Mesothelial cell of epicardium (in vitro differentiated cells): ENCODE data around the gene C16orf78. TPM values are rescaled to one million over a fixed set of nuclear protein-coding genes. Genes with fewer than 3 reads are reported as not detected.

Experiments used
- DNase-seq, 2 experiments: peaks; one replicate each; pipeline ENCODE4 v3.0.0; 2021; ENCODE audit warnings: low spot score in 2 of 2; ENCODE audit not compliant: unreplicated experiment in 2 of 2
- H3K27ac Mint-ChIP-seq: 2 replicates; pipeline ENCODE4 v1.8.0; 2021; ENCODE audit warnings: mixed read lengths
- H3K27me3 Mint-ChIP-seq: 2 replicates; pipeline ENCODE4 v1.8.0; 2021; ENCODE audit warnings: low read depth, mixed read lengths
- H3K36me3 Mint-ChIP-seq: 2 replicates; pipeline ENCODE4 v1.8.0; 2021; ENCODE audit warnings: mixed read lengths
- H3K4me1 Mint-ChIP-seq: 2 replicates; pipeline ENCODE4 v1.8.0; 2021; ENCODE audit warnings: mixed read lengths
- H3K4me3 Mint-ChIP-seq: 2 replicates; pipeline ENCODE4 v1.8.0; 2021; ENCODE audit warnings: mild to moderate bottlenecking, moderate library complexity, mixed read lengths
- H3K9me3 Mint-ChIP-seq: 2 replicates; pipeline ENCODE4 v1.8.0; 2021; ENCODE audit warnings: mixed read lengths
- total RNA-seq: library from RNA; stranded (reverse); gene quantifications from 3 replicates; pipeline ENCODE4 v1.2.1, GENCODE V29; 2021
- TF ChIP-seq, protein P1 (sequence below): fragments of 200-600 bp; sonication (generic); IDR thresholded peaks from one replicate; pipeline ENCODE4 v1.5.0; 2021; ENCODE audit warnings: antibody characterized with exemption; ENCODE audit not compliant: unreplicated experiment

C16orf78 gene
- total RNA-seq, 1 donor from 2014 or later, result not detected

DNA sequence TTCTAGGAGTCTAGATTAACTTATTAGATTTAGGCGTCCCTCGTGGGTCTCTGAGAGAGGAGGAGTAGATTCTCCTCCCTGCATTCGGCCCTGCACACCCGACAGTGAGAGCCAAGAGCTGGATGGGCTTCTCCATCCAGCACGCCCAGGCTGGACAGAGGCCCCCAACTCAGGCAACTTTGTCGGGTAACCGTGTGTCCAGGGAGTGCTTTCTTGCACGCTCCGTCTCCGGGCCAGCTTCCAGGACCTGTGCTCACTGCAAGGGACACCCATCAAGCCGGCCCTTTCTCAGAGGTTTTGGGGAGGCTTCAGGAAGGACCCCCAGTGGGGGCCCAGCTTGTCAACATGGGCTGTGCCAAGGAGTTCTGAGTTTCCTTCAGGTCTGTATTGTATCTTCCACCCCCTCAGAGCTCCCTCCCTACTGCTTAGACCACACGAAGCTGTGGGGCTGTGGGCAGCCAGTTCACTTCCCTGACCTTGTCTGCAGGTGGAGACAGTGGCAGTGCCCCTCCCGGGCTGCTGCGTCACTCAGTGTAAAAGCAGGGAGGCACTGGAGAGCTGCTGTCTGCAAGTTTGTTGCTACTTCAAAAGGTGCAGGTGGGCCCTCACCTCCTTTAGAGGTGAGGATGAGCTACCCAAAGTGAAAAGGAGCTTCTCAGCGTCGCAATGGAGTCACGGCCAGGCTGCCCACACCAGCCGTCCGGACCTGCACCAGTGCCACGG lies 24.0 kb upstream of the C16orf78 start:
- Mint-ChIP-seq H3K4me1 (no peaks in the 10 kb centered on the region), H3K27ac (no peak overlapping the region), H3K27me3 (peaks cover 60% of the 10 kb centered on the region)

DNA sequence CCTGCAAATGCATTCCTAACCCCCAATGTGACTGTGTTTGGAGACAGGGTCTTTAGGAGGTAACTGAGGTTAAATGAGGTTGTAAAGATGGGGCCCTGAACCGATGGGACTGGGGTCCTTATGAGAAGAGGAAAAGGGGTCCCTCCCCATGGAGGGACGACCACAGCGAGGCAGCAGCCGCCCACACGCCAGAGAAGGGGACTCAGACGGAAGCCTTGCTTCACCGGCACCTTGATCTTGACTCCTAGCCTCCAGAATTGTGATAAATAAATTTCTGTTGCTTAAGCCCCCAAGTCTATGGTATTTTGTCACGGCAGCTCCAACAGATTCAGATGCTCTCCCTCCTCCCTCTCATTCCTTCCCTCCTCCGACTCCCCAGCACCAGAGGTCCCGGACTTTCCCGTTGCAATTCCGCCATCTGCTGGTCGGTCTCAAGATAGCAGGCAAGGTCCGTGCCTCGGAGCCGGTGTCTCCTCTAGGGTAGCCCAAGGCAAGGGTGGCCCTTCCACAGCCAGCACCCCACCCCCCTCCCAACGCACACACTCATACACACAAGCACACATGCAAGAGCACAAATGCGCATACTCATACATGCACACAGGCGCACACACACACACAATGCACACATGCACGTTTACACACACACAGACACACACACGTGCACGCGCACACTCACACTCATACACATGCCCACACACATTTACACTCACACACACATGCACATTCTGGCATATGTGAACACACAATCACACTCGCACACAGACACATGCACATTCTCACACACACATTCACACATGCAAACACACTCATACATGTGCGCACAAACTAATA lies 23.1 kb upstream of the C16orf78 start:
- H3K36me3 Mint-ChIP-seq, result no peaks in the 10 kb centered on the region
- peaks cover 61% of the 10 kb centered on the region for H3K27me3 Mint-ChIP-seq
- TF ChIP-seq, protein P1, sequence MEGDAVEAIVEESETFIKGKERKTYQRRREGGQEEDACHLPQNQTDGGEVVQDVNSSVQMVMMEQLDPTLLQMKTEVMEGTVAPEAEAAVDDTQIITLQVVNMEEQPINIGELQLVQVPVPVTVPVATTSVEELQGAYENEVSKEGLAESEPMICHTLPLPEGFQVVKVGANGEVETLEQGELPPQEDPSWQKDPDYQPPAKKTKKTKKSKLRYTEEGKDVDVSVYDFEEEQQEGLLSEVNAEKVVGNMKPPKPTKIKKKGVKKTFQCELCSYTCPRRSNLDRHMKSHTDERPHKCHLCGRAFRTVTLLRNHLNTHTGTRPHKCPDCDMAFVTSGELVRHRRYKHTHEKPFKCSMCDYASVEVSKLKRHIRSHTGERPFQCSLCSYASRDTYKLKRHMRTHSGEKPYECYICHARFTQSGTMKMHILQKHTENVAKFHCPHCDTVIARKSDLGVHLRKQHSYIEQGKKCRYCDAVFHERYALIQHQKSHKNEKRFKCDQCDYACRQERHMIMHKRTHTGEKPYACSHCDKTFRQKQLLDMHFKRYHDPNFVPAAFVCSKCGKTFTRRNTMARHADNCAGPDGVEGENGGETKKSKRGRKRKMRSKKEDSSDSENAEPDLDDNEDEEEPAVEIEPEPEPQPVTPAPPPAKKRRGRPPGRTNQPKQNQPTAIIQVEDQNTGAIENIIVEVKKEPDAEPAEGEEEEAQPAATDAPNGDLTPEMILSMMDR, result peak; percentile 87
- no peaks in the 10 kb centered on the region for H3K4me1 Mint-ChIP-seq
- H3K27ac Mint-ChIP-seq, result no peak overlapping the region
- no peaks in the 10 kb centered on the region for H3K9me3 Mint-ChIP-seq
- DNase-seq, result peak; percentile 46 to 80
- no peak overlapping the region for H3K4me3 Mint-ChIP-seq

More for the DNA sequence above, 24.0 kb upstream of the C16orf78 start:
- DNase-seq, result no peak
- TF ChIP-seq, protein P1, result no peak
- Mint-ChIP-seq H3K9me3 (no peaks in the 10 kb centered on the region), H3K36me3 (no peaks in the 10 kb centered on the region), H3K4me3 (no peak overlapping the region)

DNA sequence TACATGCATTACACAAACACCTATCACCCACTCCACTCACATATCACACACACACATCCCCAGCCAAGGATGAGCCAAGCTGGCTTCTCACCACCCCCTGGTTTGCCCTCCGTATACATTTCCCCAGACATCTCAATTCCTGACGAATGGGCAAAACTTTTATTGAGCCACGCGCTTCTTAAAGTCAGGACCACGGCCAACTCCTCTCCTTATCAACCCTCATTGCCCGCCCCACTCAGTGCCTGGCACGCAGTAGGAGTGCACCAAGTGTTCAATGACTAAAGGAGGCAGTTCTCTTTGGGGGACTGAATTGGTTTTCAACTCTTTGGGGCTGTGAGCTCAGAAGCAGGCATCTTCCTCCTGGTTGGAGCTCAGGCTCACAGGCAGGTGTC lies 22.5 kb upstream of the C16orf78 start:
- DNase-seq, result no peak
- TF ChIP-seq, protein P1, result no peak
- Mint-ChIP-seq H3K4me3 (no peak overlapping the region), H3K27me3 (peaks cover 55% of the 10 kb centered on the region), H3K9me3 (no peaks in the 10 kb centered on the region), H3K4me1 (no peaks in the 10 kb centered on the region), H3K27ac (no peak overlapping the region), H3K36me3 (no peaks in the 10 kb centered on the region)

DNA sequence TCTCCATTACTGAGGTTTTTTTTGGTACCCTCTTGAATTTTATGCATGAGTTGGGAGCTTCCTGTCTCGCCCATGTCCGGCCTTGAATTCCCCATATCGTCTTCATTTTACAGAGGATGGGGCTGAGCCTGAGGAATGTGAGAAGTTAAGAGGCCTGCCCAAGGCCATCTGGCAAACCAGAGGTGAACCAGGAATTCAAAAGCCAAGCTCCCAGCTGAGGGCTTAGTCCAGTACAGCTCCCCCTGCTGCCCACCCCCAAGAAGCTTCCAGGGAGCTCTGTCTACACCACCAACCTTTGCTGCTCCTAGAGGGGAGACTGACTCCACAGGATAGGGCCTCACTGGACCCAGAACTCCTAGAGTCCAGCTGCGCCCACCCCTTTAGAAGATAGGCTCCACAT lies 20.7 kb upstream of the C16orf78 start:
- Mint-ChIP-seq H3K4me1 (no peaks in the 10 kb centered on the region), H3K27me3 (peaks cover 54% of the 10 kb centered on the region), H3K36me3 (no peaks in the 10 kb centered on the region), H3K4me3 (no peak overlapping the region), H3K27ac (no peak overlapping the region), H3K9me3 (no peaks in the 10 kb centered on the region)
- DNase-seq, result no peak
- TF ChIP-seq, protein P1, result no peak

DNA sequence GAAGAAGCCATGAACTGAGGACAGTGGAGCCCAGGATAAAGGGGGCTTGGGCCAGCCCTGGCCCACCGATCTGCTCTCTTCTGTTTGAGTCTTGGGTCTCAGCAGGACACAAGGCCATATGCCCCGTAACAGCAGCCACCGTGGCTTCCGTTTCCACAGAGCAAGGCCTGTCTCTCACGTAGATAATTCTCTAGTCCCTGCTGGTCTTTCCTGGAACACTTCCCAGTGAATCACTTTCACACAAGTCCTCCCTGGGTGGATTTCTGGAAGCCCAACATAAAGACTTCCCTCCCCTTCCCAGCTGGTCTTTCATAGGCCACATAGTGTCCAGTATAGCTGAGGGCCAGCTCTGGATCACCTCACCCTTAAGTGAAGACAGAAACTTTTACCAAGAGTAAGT lies 19.9 kb upstream of the C16orf78 start:
- no peak for DNase-seq
- Mint-ChIP-seq H3K27ac (no peak overlapping the region), H3K27me3 (peaks cover 52% of the 10 kb centered on the region), H3K36me3 (no peaks in the 10 kb centered on the region), H3K9me3 (no peaks in the 10 kb centered on the region), H3K4me3 (no peak overlapping the region), H3K4me1 (no peaks in the 10 kb centered on the region)
- TF ChIP-seq, protein P1, result no peak
